Neuron (in vitro differentiated cells): ENCODE results near the gene DCTN2.
A peak's percentile ranks its signal among the peaks of the same experiment; 100 is the strongest.
"Not testable (repeated sequence)": the region's sequence is repeated elsewhere in the genome, so short reads cannot be mapped to it uniquely, and the experiment has no call there.

Source experiments
- H2AFZ ChIP-seq: one replicate; pipeline ENCODE4 v1.6.1; 2013; ENCODE audit warnings: low read depth, mild to moderate bottlenecking, inconsistent platforms, low read length, moderate library complexity
- H3K27me3 ChIP-seq: one replicate; pipeline ENCODE4 v1.6.1; 2013; ENCODE audit warnings: low read length; ENCODE audit not compliant: insufficient read depth
- H3K36me3 ChIP-seq: one replicate; pipeline ENCODE4 v1.6.1; 2013; ENCODE audit warnings: low read length; ENCODE audit not compliant: insufficient read depth
- H3K4me1 ChIP-seq: one replicate; pipeline ENCODE4 v1.6.1; 2013; ENCODE audit warnings: low read length; ENCODE audit not compliant: insufficient read depth
- H3K4me3 ChIP-seq: 2 replicates; pipeline ENCODE4 v1.5.1; 2013; ENCODE audit warnings: mild to moderate bottlenecking, low read length, moderate library complexity
- H3K9me3 ChIP-seq: one replicate; pipeline ENCODE4 v1.6.1; 2013; ENCODE audit warnings: low read length

The DCTN2 gene

DNA sequence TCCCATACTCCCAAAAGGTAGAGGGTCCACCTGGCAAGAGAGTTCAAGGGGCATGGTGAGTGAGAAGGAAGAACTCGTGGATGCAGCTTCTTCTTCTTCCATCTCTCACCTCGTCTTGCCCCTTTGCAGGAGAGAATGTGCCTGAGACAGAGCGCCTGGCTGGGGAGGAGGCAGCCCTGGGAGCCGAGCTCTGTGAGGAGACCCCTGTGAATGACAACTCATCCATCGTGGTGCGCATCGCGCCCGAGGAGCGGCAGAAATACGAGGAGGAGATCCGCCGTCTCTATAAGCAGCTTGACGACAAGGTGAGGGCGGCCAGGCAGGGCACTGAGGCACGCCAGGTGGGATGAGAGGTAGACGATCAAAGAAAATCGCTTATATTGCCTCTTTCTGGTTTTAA, 22.9 kb upstream of the DCTN2 start:
- H2AFZ ChIP-seq: no peak overlapping the region
- no peaks in the 10 kb centered on the region for H3K4me1 ChIP-seq
- H3K36me3 ChIP-seq: peaks cover 52% of the 10 kb centered on the region
- H3K27me3 ChIP-seq: no peaks in the 10 kb centered on the region
- H3K4me3 ChIP-seq: no peak overlapping the region
- no peaks in the 10 kb centered on the region for H3K9me3 ChIP-seq

GRCh38 chr12:57568838-57569237, 21.8 kb upstream of the DCTN2 start:
- H3K4me1 ChIP-seq: no peaks in the 10 kb centered on the region
- H3K4me3 ChIP-seq: no peak overlapping the region
- H3K9me3 ChIP-seq: no peaks in the 10 kb centered on the region
- peaks cover 59% of the 10 kb centered on the region for H3K36me3 ChIP-seq
- H3K27me3 ChIP-seq: no peaks in the 10 kb centered on the region
- no peak overlapping the region for H2AFZ ChIP-seq

- Histone ChIP-seq H2AFZ (no peak overlapping the region), H3K4me3 (no peak overlapping the region), H3K9me3 (no peaks in the 10 kb centered on the region), H3K27me3 (no peaks in the 10 kb centered on the region), H3K36me3 (peaks cover 36% of the 10 kb centered on the region), H3K4me1 (no peaks in the 10 kb centered on the region)
Observed at GRCh38 chr12:57564178-57564740, 17.3 kb upstream of the DCTN2 start.

DNA sequence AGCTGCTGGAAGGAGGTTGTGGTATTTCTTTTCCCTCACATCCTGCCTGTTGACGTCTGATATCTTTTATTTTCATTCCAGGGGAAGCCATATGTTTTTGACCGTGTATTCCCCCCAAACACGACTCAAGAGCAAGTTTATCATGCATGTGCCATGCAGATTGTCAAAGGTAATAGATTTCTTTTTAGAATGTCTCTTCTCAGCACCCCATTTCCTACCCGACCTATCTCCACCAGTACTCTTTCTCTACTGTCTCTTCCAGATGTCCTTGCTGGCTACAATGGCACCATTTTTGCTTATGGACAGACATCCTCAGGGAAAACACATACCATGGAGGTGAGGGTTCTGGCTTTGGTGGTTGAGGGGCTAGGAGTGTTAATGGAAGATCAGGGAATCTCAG, 16.4 kb upstream of the DCTN2 start:
- no peak overlapping the region for H3K4me3 ChIP-seq
- no peak overlapping the region for H2AFZ ChIP-seq
- H3K36me3 ChIP-seq: peaks cover 28% of the 10 kb centered on the region
- H3K9me3 ChIP-seq: no peaks in the 10 kb centered on the region
- H3K27me3 ChIP-seq: no peaks in the 10 kb centered on the region
- no peaks in the 10 kb centered on the region for H3K4me1 ChIP-seq

DNA sequence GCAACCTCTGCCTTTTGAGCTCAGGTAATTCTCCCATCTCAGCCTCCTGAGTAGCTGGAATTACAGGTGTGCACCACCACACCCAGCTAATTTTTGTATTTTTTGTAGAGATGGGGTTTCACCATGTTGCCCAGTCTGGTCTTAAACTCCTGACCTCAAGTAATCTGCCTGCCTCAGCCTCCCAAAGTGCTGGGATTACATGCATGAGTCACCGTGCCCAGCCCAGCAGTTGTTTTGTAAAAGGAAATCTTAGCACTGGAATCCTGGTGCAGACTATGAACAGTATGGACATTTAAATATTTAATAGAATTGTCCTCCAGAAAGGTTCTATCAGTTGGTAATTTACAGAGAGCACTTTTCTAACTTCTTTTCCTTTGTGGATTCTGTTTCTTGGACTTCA, 14.1 kb upstream of the DCTN2 start:
- H3K36me3 ChIP-seq: peaks cover 23% of the 10 kb centered on the region
- not testable (repeated sequence) for H3K4me3 ChIP-seq, H2AFZ ChIP-seq, H3K27me3 ChIP-seq, H3K9me3 ChIP-seq, H3K4me1 ChIP-seq

DNA sequence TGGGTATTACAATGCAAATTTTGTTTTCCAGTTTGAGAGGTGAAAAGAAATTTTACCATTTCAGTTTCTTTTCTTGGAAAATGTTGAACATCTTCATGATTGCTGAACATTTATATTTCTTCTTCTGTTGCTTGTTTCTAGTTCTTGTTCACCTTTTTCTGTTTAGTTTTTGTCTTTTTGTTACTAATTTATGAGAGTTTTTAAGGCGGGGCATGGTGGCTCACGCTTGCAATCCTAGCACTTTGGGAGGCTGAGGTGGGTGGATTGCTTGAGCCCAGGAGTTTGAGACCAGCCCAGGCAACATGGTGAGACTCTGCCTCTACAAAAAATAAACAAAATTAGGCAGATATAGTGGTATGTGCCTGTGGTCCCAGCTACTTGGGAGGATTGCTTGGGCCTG, 13.5 kb upstream of the DCTN2 start:
- peaks cover 22% of the 10 kb centered on the region for H3K36me3 ChIP-seq
- H2AFZ ChIP-seq: no peak overlapping the region
- H3K4me3 ChIP-seq: no peak overlapping the region
- H3K9me3 ChIP-seq: no peaks in the 10 kb centered on the region
- H3K27me3 ChIP-seq: no peaks in the 10 kb centered on the region
- no peaks in the 10 kb centered on the region for H3K4me1 ChIP-seq

GRCh38 chr12:57558864-57559263, 11.9 kb upstream of the DCTN2 start:
- peaks cover 11% of the 10 kb centered on the region for H3K36me3 ChIP-seq
- H3K4me1 ChIP-seq: peaks cover 4% of the 10 kb centered on the region
- H3K9me3 ChIP-seq: no peaks in the 10 kb centered on the region
- no peaks in the 10 kb centered on the region for H3K27me3 ChIP-seq
- no peak overlapping the region for H3K4me3 ChIP-seq
- H2AFZ ChIP-seq: no peak overlapping the region

DNA sequence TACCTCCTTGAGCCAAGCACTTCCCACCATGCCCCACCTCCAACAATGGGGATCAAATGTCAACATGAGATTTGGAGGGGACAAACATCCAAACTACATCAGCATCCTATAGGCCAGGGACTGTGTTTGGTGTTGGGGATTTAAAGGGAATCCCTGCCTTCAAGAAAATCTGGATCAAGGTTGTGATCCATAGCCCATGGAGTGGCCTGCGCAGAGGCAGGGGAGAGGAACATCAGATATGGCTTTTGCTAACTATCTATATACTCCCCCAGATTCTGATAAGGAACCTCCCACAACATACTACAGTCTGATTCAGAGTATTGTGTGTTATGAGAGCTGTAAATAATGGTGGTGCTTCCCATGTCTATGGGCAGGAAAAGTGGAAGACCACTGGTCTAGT, 7.9 kb upstream of the DCTN2 start:
- H3K9me3 ChIP-seq: no peaks in the 10 kb centered on the region
- H2AFZ ChIP-seq: no peak overlapping the region
- no peaks in the 10 kb centered on the region for H3K36me3 ChIP-seq
- H3K4me3 ChIP-seq: no peak overlapping the region
- H3K4me1 ChIP-seq: peaks cover 38% of the 10 kb centered on the region
- no peaks in the 10 kb centered on the region for H3K27me3 ChIP-seq

GRCh38 chr12:57554453-57554852, 7.5 kb upstream of the DCTN2 start:
- Histone ChIP-seq H3K9me3 (no peaks in the 10 kb centered on the region), H3K4me1 (peaks cover 38% of the 10 kb centered on the region), H3K4me3 (no peak overlapping the region), H3K27me3 (no peaks in the 10 kb centered on the region), H2AFZ (no peak overlapping the region), H3K36me3 (no peaks in the 10 kb centered on the region)

- no peak overlapping the region for H2AFZ ChIP-seq
- H3K4me1 ChIP-seq: peaks cover 38% of the 10 kb centered on the region
- no peaks in the 10 kb centered on the region for H3K9me3 ChIP-seq
- peak overlapping the region; percentile 71 for H3K4me3 ChIP-seq
- peaks cover 7% of the 10 kb centered on the region for H3K27me3 ChIP-seq
- no peaks in the 10 kb centered on the region for H3K36me3 ChIP-seq
Observed at GRCh38 chr12:57553343-57554202, 6.6 kb upstream of the DCTN2 start.

DNA sequence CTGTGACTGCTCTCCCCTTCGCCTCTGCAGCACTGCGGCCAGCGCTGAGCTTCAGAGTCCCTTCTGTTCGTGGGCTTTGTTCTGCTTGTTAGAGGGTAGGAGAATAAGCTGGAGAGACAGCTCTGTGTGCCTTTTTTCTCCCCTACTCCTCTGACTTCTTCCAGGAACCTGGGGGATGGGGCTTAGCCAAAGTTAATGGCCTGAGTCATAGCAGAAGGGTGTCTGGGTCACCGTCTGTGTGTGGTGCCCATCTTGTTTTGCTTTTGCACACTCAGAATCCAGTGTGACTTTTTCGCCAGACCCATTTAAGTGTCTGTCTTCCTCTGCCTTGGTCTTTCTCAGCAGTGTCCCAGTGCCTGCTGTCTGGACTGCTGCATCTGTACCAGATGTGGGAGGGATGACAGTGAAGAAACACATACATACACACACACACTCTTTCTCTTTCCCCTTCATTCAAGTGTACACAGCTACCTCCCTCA, 5.9 kb upstream of the DCTN2 start:
- H3K4me3 ChIP-seq: peak overlapping the region; percentile 71

GRCh38 chr12:57552306-57552651, 5.3 kb upstream of the DCTN2 start:
- H3K36me3 ChIP-seq: no peaks in the 10 kb centered on the region
- H3K4me1 ChIP-seq: peaks cover 38% of the 10 kb centered on the region
- peak overlapping the region; percentile 71 for H3K4me3 ChIP-seq
- H2AFZ ChIP-seq: no peak overlapping the region
- no peaks in the 10 kb centered on the region for H3K9me3 ChIP-seq
- peaks cover 11% of the 10 kb centered on the region for H3K27me3 ChIP-seq

More for the DNA sequence above, 5.9 kb upstream of the DCTN2 start:
- peaks cover 38% of the 10 kb centered on the region for H3K4me1 ChIP-seq
- no peaks in the 10 kb centered on the region for H3K36me3 ChIP-seq
- peaks cover 11% of the 10 kb centered on the region for H3K27me3 ChIP-seq
- H3K9me3 ChIP-seq: no peaks in the 10 kb centered on the region
- no peak overlapping the region for H2AFZ ChIP-seq

- H3K36me3 ChIP-seq: no peaks in the 10 kb centered on the region
- H3K4me3 ChIP-seq: peak overlapping the region; percentile 71
- H3K4me1 ChIP-seq: peaks cover 38% of the 10 kb centered on the region
- H3K27me3 ChIP-seq: peaks cover 11% of the 10 kb centered on the region
- H2AFZ ChIP-seq: no peak overlapping the region
- H3K9me3 ChIP-seq: no peaks in the 10 kb centered on the region
Observed at GRCh38 chr12:57551637-57552305, 4.8 kb upstream of the DCTN2 start.
